Activated T-cell treated with anti-CD3 and anti-CD28 coated beads for 4 hours (primary cell): ENCODE measurements around the gene OBSCN.

ENCODE experiments used
- DNase-seq: peaks from one replicate; pipeline ENCODE4 v3.0.0-alpha.2; 2020

The OBSCN gene

GRCh38 chr1:228207851-228208821 lies at the start of gene OBSCN:
Gene OBSCN, plus strand, starts transcription at chr1:228208044. Its CDS starts 3,740 bp downstream, at chr1:228211784.
- DNase-seq, result no peak

GRCh38 chr1:228158151-228159007 lies 49.5 kb upstream of the OBSCN start:
- no peak for DNase-seq

- DNase-seq, result no peak
These were observed 48.7 kb upstream of the OBSCN start for GRCh38 chr1:228159008-228159665.

GRCh38 chr1:228160201-228160761 lies 47.6 kb upstream of the OBSCN start:
- DNase-seq, result no peak

- no peak for DNase-seq
These were observed 46.5 kb upstream of the OBSCN start for GRCh38 chr1:228161362-228161761.

- DNase-seq, result no peak
These were observed 46.0 kb upstream of the OBSCN start for GRCh38 chr1:228161866-228162265.

- no peak for DNase-seq
These were observed 45.4 kb upstream of the OBSCN start for GRCh38 chr1:228162286-228163006.

- no peak for DNase-seq
These were observed 44.7 kb upstream of the OBSCN start for GRCh38 chr1:228163007-228163753.

GRCh38 chr1:228163776-228164519 lies 43.9 kb upstream of the OBSCN start:
- no peak for DNase-seq

- no peak for DNase-seq
These were observed 43.1 kb upstream of the OBSCN start for GRCh38 chr1:228164561-228165371.

- peak; percentile 99 for DNase-seq
These were observed 42.3 kb upstream of the OBSCN start, which contains the start of gene IBA57 for GRCh38 chr1:228165372-228166169. Gene IBA57, plus strand, starts transcription at chr1:228165804. Its CDS starts 13 bp downstream, at chr1:228165817.

- peak; percentile 29 for DNase-seq
These were observed 41.5 kb upstream of the OBSCN start for GRCh38 chr1:228166170-228166936.

GRCh38 chr1:228168563-228169270 lies 39.1 kb upstream of the OBSCN start:
- no peak for DNase-seq

GRCh38 chr1:228169345-228169744 lies 38.5 kb upstream of the OBSCN start:
- DNase-seq, result no peak

- DNase-seq, result no peak
These were observed 37.2 kb upstream of the OBSCN start for GRCh38 chr1:228170666-228171065.

GRCh38 chr1:228171221-228171891 lies 36.5 kb upstream of the OBSCN start:
- no peak for DNase-seq
